HepG2 (cell line): ENCODE data around the gene KARS1. TPM values are rescaled to one million over a fixed set of nuclear protein-coding genes. Genes with fewer than 3 reads are reported as not detected.

Experiments used
- ATAC-seq: fragments of 200-7000 bp; cut with Tn5 transposase; 3 replicates; pipeline ENCODE4 v1.9.1; 2020; ENCODE audit warnings: mild to moderate bottlenecking, moderate library complexity
- BruUV-seq: library from RNA; stranded (reverse); fragments of 400-500 nt; replicated peaks from 2 replicates; lab custom pipeline; 2021; lab: Mats Ljungman, UMichigan
- CTCF ChIA-PET: fragments of 300-600 bp; formaldehyde crosslinking; extraction: SDS; loops from one replicate; lab custom pipeline; 2021; ENCODE audit warnings: low total read pairs, inconsistent platforms, low intra/inter-chr PET ratio; lab: Yijun Ruan, JAX
- POLR2A ChIA-PET: fragments of 350-600 bp; sonication (Branson Sonifier 250); formaldehyde crosslinking; loops from one replicate; lab custom pipeline; 2020; ENCODE audit warnings: antibody characterized with exemption, inconsistent platforms; lab: Yijun Ruan, JAX
- DNase-seq: peaks from one replicate; pipeline ENCODE4 v3.0.0-alpha.2; 2015; ENCODE audit warnings: low spot score
- FAIRE-seq: peaks from 3 replicates; lab custom pipeline; 2011; peaks lifted over from hg19 to GRCh38; lab: Jason Lieb, UNC
- H2AFZ ChIP-seq: one replicate; pipeline ENCODE4 v1.6.1; 2011; ENCODE audit warnings: low read length, inconsistent platforms
- H3K27ac ChIP-seq: fragments of 300-600 bp; 3 replicates; pipeline ENCODE4 v1.8.0; 2011; ENCODE audit warnings: mixed run types, mild to moderate bottlenecking, mixed read lengths, low read length, inconsistent platforms; ENCODE audit not compliant: insufficient read depth; ENCODE audit errors: extremely low read length
- H3K27me3 ChIP-seq, 2 experiments: fragments of 200-600 bp in 1 of 2; 2 replicates in 1 of 2; 3 replicates in 1 of 2; pipeline versions ENCODE4 v1.6.0 to v1.8.0; 2011; ENCODE audit warnings: low read length in 2 of 2, mild to moderate bottlenecking in 2 of 2, moderate library complexity in 2 of 2, inconsistent platforms in 1 of 2; ENCODE audit not compliant: insufficient read depth in 2 of 2, control insufficient read depth in 1 of 2
- H3K36me3 ChIP-seq, 2 experiments: fragments of 200-600 bp in 1 of 2; replicated peaks in 1 of 2; 2 replicates in 1 of 2; 3 replicates in 1 of 2; pipeline versions ENCODE4 v1.5.1 to v1.8.0; 2011; ENCODE audit warnings: low read length in 2 of 2, inconsistent platforms in 1 of 2; ENCODE audit not compliant: insufficient read depth in 2 of 2, control insufficient read depth in 1 of 2
- H3K4me1 ChIP-seq: 2 replicates; pipeline ENCODE4 v1.5.1; 2012; ENCODE audit warnings: low read length, inconsistent platforms; ENCODE audit not compliant: insufficient read depth
- H3K4me2 ChIP-seq: 2 replicates; pipeline ENCODE4 v1.6.0; 2011; ENCODE audit warnings: low read depth, low read length, inconsistent platforms
- H3K4me3 ChIP-seq, 3 experiments: fragments of 200-600 bp in 1 of 3; sonication (generic), shearing (Covaris generic) in 1 of 3; replicated peaks in 1 of 3; 2 replicates each; pipeline ENCODE4 v1.5.1; 2011 to 2016; ENCODE audit warnings: low read length in 3 of 3, inconsistent platforms in 2 of 3, low read depth in 2 of 3, mild to moderate bottlenecking in 2 of 3, control low read depth in 1 of 3, mixed read lengths in 1 of 3; ENCODE audit not compliant: insufficient read depth in 1 of 3
- H3K79me2 ChIP-seq: one replicate; pipeline ENCODE4 v1.6.1; 2011; ENCODE audit warnings: low read length, inconsistent platforms; ENCODE audit not compliant: insufficient read depth
- H3K9ac ChIP-seq: 2 replicates; pipeline ENCODE4 v1.6.0; 2011; ENCODE audit warnings: mild to moderate bottlenecking, low read depth, low read length, inconsistent platforms; ENCODE audit not compliant: insufficient read depth
- H3K9me3 ChIP-seq: 2 replicates; pipeline ENCODE4 v1.5.1; 2012; ENCODE audit warnings: mild to moderate bottlenecking, low read length
- H4K20me1 ChIP-seq: 2 replicates; pipeline ENCODE4 v1.6.0; 2011; ENCODE audit warnings: inconsistent platforms, mild to moderate bottlenecking, low read length, moderate library complexity; ENCODE audit not compliant: insufficient read depth
- GPN1 ChIP-seq: sonication (generic); formaldehyde crosslinking; IDR thresholded peaks from 2 replicates; pipeline ENCODE4 v1.5.1; 2020; ENCODE audit warnings: missing genetic modification reagents, borderline replicate concordance
- KAT8 ChIP-seq: IDR thresholded peaks from 2 replicates; pipeline ENCODE4 v1.6.1; 2016; ENCODE audit warnings: missing genetic modification reagents, missing compliant biosample characterization
- MED8 ChIP-seq: sonication (generic); formaldehyde crosslinking; IDR thresholded peaks from 2 replicates; pipeline ENCODE4 v1.8.1; 2023; ENCODE audit warnings: mild to moderate bottlenecking, missing genetic modification reagents; ENCODE audit not compliant: insufficient replicate concordance
- MIER2 ChIP-seq: IDR thresholded peaks from 2 replicates; pipeline ENCODE4 v1.6.1; 2016; ENCODE audit warnings: missing biosample characterization, missing genetic modification reagents
- MYC ChIP-seq: sonication (generic); formaldehyde crosslinking; IDR thresholded peaks from 2 replicates; pipeline ENCODE4 v1.9.0; 2021; ENCODE audit warnings: missing genetic modification reagents, borderline replicate concordance
- SKI ChIP-seq: fragments of 450-650 bp; IDR thresholded peaks from one replicate; pipeline ENCODE4 v1.6.1; 2018; ENCODE audit warnings: mild to moderate bottlenecking; ENCODE audit not compliant: partially characterized antibody
- TAF1 ChIP-seq: sonication (generic); formaldehyde crosslinking; IDR thresholded peaks from 2 replicates; pipeline ENCODE4 v1.4.0; 2020; ENCODE audit warnings: missing genetic modification reagents
- ZFY ChIP-seq: sonication (generic); formaldehyde crosslinking; IDR thresholded peaks from 2 replicates; pipeline ENCODE4 v1.4.0; 2020; ENCODE audit warnings: missing genetic modification reagents
- ZNF329 ChIP-seq: sonication (generic); formaldehyde crosslinking; IDR thresholded peaks from 2 replicates; pipeline ENCODE4 v1.9.0; 2021; ENCODE audit warnings: low read depth, mild to moderate bottlenecking, missing genetic modification reagents
- ZNF543 ChIP-seq: sonication (generic); formaldehyde crosslinking; IDR thresholded peaks from 2 replicates; pipeline ENCODE4 v1.4.0; 2020; ENCODE audit warnings: mild to moderate bottlenecking, missing genetic modification reagents
- ZNF564 ChIP-seq: sonication (generic); formaldehyde crosslinking; IDR thresholded peaks from 2 replicates; pipeline ENCODE4 v1.8.1; 2023; ENCODE audit warnings: mild to moderate bottlenecking, missing genetic modification reagents
- WGBS: methylation state at CpG from one replicate; pipeline ENCODE4 v1.1.6; 2017; ENCODE audit warnings: low lambda C conversion rate; 5-methylcytosine and 5-hydroxymethylcytosine counted together
- in situ Hi-C: cut with HindIII; loops from 2 replicates; pipeline ENCODE4 v1.10.0; 2017; ENCODE audit warnings: low pct_unique_long_range_greater_than_20kb; ENCODE audit not compliant: extremely low pct_ligation_motif_present
- intact Hi-C: fragments of 100-400 bp; cut with micrococcal nuclease; formaldehyde crosslinking; loops from one replicate; pipeline ENCODE4 v1.10.0; 2022; ENCODE audit not compliant: unreplicated experiment
- polyA plus RNA-seq, 8 experiments: library from polyadenylated mRNA; depleted of rRNA in 3 of 8; stranded (reverse) in 7 of 8; unstranded in 1 of 8; fragments of >200 nt; fragmentation: Illumina TruSeq in 4 of 8; extraction: Trizol in 4 of 8; gene quantifications; 2 replicates each; pipeline versions ENCODE4 v1.2.1 to v1.2.3, GENCODE V29; 2011 to 2016; ENCODE audit warnings: low read depth in 4 of 8, missing spikeins in 1 of 8, mixed read lengths in 1 of 8; ENCODE audit not compliant: insufficient read depth in 1 of 8
- total RNA-seq, 5 experiments: library from RNA; depleted of rRNA; stranded (reverse); fragments of >200 nt; fragmentation: Illumina TruSeq; extraction: Trizol; gene quantifications; 2 replicates each; pipeline ENCODE4 v1.2.3, GENCODE V29; 2016; ENCODE audit warnings: low read depth in 1 of 5
- TF ChIP-seq, protein P1 (sequence below): sonication (generic); formaldehyde crosslinking; conservative IDR thresholded peaks from 2 replicates; pipeline ENCODE4 v1.8.0; 2022; ENCODE audit warnings: mild to moderate bottlenecking, moderate library complexity, missing genetic modification reagents
- TF ChIP-seq, protein P2 (sequence below): sonication (generic); formaldehyde crosslinking; IDR thresholded peaks from 2 replicates; pipeline ENCODE4 v1.4.0; 2020; ENCODE audit warnings: missing genetic modification reagents
- TF ChIP-seq, protein P3 (sequence below): sonication (generic); formaldehyde crosslinking; IDR thresholded peaks from 2 replicates; pipeline ENCODE4 v1.4.0; 2020; ENCODE audit warnings: missing genetic modification reagents

KARS1 gene
- total and polyA plus RNA-seq, 2 of the 13 experiments (the other 11 are each of a cell fraction or from before 2014, with no cell fraction given) = 141 to 276 TPM

DNA sequence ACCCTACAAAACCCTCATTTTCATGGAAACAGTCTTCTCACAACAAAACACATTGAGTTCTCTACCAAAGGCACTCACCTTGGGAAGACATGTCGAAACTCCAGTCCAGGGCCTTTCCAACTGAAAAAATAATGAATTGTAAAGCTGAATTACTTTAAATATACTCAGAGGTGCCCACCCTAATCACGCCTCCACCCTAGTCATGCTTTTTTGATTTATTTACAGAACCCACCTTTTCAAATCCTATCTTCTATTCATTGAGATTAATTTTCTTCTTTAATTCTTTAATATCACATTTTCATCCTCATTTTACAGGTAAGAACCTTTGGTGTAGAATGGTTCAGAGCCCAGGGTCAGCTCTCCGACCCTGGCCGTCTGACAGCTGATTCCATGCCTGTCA lies 29.4 kb upstream of the KARS1 start, which contains the start of gene CPHXL2:
CPHXL2 (minus strand) TSS at position 101 of the 400 bp plus-strand sequence; CDS start at position 91, 10 bp downstream.
- no peak within 1 kb of the TSS for H3K9ac ChIP-seq
- BruUV-seq = no TSS peak
- CTCF ChIA-PET = no interaction called here
- H3K27ac ChIP-seq = no peak within 1 kb of the TSS
- no peak for FAIRE-seq
- H2AFZ ChIP-seq = no peak within 1 kb of the TSS
- H3K9me3 ChIP-seq = no peaks in the 10 kb centered on the region
- H3K36me3 ChIP-seq = no peaks in the 10 kb centered on the region
- 40% methylated on average over 4 of the region's 4 CpGs for WGBS
- POLR2A ChIA-PET = no interaction called here
- ATAC-seq = no peak
- TF ChIP-seq GPN1 (CRISPR knock-in tag) = no peak
- no peak for TF ChIP-seq KAT8
- TF ChIP-seq, protein P1, sequence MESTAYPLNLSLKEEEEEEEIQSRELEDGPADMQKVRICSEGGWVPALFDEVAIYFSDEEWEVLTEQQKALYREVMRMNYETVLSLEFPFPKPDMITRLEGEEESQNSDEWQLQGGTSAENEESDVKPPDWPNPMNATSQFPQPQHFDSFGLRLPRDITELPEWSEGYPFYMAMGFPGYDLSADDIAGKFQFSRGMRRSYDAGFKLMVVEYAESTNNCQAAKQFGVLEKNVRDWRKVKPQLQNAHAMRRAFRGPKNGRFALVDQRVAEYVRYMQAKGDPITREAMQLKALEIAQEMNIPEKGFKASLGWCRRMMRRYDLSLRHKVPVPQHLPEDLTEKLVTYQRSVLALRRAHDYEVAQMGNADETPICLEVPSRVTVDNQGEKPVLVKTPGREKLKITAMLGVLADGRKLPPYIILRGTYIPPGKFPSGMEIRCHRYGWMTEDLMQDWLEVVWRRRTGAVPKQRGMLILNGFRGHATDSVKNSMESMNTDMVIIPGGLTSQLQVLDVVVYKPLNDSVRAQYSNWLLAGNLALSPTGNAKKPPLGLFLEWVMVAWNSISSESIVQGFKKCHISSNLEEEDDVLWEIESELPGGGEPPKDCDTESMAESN = no peak
- TF ChIP-seq, all 625 proteins: peak for 0
- H3K4me2 ChIP-seq = no peak within 1 kb of the TSS
- H3K79me2 ChIP-seq = no peaks in the 10 kb centered on the region
- H4K20me1 ChIP-seq = no peaks in the 10 kb centered on the region
- DNase-seq = no peak
- no peak within 1 kb of the TSS for H3K4me3 ChIP-seq
- in situ Hi-C loops = no loop called here
- intact Hi-C loops = no loop called here
- 0 out of 2 replicates have a peak, but pooled peaks cover under 1% of the 10 kb centered on the region for H3K4me1 ChIP-seq
- H3K27me3 ChIP-seq = no peaks in the 10 kb centered on the region; a peak in 1 of 5 replicates

DNA sequence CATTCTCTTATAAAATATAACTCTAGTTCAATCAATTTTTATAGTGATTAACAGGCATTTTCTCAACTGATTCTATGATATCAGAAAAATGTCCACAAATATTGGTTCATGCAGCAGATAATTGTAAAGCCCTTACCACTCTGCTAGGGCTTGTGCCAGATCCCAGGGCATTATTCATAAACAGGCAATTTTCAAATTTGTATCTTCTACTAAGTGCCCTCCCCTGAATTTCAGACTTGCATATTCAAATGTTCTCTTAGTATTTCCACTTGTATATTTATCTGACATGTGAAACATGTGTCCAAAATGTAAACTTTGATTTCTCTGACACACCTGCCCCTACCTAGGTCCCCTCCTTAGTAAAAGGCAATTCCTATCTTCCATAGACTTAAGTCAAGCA lies 20.0 kb upstream of the KARS1 start:
- FAIRE-seq (no peak), ATAC-seq (no peak), DNase-seq (no peak)
- Histone ChIP-seq H3K9me3 (no peaks in the 10 kb centered on the region), H3K36me3 (no peaks in the 10 kb centered on the region), H3K9ac (no peak overlapping the region), H4K20me1 (no peaks in the 10 kb centered on the region), H3K4me2 (no peak overlapping the region), H2AFZ (no peak overlapping the region), H3K4me1 (no peaks in the 10 kb centered on the region), H3K79me2 (no peaks in the 10 kb centered on the region), H3K4me3 (no peak overlapping the region), H3K27ac (no peak overlapping the region), H3K27me3 (no peaks in the 10 kb centered on the region)
- intact Hi-C loops (no loop called here), in situ Hi-C loops (no loop called here)
- ChIA-PET POLR2A (no interaction called here), CTCF (no interaction called here)
- no TSS peak for BruUV-seq
- TF ChIP-seq, protein P2, sequence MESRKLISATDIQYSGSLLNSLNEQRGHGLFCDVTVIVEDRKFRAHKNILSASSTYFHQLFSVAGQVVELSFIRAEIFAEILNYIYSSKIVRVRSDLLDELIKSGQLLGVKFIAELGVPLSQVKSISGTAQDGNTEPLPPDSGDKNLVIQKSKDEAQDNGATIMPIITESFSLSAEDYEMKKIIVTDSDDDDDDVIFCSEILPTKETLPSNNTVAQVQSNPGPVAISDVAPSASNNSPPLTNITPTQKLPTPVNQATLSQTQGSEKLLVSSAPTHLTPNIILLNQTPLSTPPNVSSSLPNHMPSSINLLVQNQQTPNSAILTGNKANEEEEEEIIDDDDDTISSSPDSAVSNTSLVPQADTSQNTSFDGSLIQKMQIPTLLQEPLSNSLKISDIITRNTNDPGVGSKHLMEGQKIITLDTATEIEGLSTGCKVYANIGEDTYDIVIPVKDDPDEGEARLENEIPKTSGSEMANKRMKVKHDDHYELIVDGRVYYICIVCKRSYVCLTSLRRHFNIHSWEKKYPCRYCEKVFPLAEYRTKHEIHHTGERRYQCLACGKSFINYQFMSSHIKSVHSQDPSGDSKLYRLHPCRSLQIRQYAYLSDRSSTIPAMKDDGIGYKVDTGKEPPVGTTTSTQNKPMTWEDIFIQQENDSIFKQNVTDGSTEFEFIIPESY (CRISPR knock-in tag) = no peak
- TF ChIP-seq, protein P3, sequence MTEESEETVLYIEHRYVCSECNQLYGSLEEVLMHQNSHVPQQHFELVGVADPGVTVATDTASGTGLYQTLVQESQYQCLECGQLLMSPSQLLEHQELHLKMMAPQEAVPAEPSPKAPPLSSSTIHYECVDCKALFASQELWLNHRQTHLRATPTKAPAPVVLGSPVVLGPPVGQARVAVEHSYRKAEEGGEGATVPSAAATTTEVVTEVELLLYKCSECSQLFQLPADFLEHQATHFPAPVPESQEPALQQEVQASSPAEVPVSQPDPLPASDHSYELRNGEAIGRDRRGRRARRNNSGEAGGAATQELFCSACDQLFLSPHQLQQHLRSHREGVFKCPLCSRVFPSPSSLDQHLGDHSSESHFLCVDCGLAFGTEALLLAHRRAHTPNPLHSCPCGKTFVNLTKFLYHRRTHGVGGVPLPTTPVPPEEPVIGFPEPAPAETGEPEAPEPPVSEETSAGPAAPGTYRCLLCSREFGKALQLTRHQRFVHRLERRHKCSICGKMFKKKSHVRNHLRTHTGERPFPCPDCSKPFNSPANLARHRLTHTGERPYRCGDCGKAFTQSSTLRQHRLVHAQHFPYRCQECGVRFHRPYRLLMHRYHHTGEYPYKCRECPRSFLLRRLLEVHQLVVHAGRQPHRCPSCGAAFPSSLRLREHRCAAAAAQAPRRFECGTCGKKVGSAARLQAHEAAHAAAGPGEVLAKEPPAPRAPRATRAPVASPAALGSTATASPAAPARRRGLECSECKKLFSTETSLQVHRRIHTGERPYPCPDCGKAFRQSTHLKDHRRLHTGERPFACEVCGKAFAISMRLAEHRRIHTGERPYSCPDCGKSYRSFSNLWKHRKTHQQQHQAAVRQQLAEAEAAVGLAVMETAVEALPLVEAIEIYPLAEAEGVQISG (CRISPR knock-in tag) = no peak
- no peak for TF ChIP-seq ZFY
- no peak for TF ChIP-seq ZNF329 (CRISPR knock-in tag)
- no peak for TF ChIP-seq ZNF543 (CRISPR knock-in tag)
- TF ChIP-seq TAF1 = no peak
- no peak for TF ChIP-seq ZNF564 (CRISPR knock-in tag)
- TF ChIP-seq MIER2 = no peak
- TF ChIP-seq MED8 (CRISPR knock-in tag) = no peak
- no peak for TF ChIP-seq SKI
- no peak for TF ChIP-seq MYC (CRISPR knock-in tag)
